T1000 (cell line): ENCODE measurements around the gene VAV2.

Experiments
- DNase-seq: peaks from one replicate; lab custom pipeline; 2025; ENCODE audit warnings: mixed read lengths; lab: John Stamatoyannopoulos, UW

Gene VAV2

GRCh38 chr9:133726401-133727276, 265.5 kb downstream of the VAV2 start:
- peak; percentile 41 for DNase-seq

- no peak for DNase-seq
Measured at GRCh38 chr9:133725886-133726285, 266.2 kb downstream of the VAV2 start.

DNA sequence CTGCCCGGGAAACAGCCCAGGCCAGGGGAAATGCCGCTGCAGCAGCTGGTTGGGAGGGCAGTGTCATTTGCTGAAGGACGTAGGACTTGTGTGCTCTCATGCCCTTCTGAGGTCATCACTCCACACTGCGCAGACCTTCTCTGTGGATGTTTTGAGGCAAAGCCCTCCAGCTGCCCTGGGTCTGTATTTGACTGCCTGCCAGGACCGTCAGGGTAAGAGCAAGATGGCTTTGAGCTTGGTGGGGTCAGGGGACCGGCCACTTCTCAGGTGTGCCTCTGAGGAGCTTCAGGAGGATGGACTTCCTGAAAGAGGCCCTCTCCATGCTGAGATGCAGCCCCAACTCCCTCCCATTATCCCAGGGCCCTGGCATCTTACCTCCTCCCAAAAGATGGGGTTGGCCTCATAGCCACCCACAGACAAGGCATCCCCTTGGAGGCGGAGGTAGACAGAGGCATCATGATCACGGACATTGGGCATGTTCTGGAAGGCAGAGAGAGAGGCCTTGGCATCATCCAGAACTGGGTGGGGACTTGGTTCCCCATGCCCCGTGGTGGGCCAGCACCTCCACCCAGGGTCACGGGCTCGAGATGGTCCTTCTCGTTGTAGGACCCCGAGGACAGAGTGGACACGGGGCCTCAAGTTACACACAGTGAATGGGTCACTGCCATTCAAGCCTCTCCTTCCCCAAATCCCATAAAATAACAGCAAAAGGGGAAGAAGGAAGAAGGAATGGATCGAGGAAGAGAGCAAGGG, 273.4 kb downstream of the VAV2 start:
- no peak for DNase-seq

- no peak for DNase-seq
Measured at GRCh38 chr9:133717113-133718031, 274.8 kb downstream of the VAV2 start.

DNA sequence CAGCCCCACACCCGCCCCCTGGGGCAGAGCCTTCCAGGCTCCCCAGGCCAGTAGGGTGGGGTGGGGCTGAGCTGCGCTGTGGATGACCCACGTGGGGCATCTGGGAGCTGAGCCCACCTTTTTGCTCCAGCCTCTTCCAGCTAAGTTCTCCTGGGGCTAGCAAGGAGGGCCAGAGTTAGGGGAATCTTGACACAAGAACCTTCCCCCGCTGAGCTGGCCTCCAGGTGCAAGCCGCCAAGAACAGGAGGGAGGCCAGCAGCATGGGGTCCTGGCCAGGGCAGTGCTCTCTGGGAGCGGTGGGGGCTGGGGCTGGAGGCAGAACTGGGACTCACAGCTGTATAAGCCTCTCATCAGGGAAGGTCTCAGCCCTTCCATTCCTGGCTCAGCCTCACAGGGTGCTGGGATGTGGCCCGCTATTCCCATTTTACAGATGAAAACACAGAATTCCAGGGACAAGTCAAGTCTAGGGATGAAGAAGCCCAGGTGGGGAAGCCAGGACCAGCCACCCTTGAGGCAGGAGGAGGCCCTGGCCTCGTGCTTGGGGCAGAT, 275.5 kb downstream of the VAV2 start:
- DNase-seq: no peak

DNA sequence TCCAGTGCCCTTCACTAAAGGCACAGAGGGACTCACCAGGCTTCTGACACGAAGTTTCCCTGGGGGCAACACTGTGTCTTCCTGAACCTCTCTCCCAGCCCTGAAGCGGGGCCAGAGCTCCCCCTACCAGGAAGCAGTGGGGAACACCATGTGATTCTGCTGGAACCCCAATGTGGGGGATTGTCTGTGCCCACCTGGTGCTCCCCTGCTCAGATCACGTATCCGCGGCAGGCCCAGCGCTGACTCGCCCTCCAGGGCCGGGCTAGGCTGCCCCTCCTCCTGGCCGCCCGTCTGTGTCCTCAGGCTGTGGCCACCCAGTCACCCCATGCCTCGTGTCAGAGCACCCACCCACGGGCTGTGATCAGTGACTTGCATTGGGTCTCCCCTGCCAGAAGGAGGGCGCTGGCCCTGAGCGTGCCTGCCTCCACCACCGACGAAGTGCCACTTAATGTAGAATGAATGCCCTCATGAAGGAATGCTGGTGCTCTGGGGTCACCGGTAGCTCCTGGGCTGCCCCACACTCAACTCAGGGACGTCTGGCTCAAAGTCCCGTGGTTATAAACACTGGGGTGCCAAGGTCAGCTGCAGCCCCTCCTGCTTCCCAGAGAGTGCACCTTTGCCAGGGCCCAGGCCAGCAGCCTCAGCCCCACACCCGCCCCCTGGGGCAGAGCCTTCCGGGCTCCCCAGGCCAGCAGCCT, 276.1 kb downstream of the VAV2 start:
- DNase-seq: peak; percentile 65

GRCh38 chr9:133715295-133715865, 276.7 kb downstream of the VAV2 start:
- DNase-seq: peak; percentile 86

DNA sequence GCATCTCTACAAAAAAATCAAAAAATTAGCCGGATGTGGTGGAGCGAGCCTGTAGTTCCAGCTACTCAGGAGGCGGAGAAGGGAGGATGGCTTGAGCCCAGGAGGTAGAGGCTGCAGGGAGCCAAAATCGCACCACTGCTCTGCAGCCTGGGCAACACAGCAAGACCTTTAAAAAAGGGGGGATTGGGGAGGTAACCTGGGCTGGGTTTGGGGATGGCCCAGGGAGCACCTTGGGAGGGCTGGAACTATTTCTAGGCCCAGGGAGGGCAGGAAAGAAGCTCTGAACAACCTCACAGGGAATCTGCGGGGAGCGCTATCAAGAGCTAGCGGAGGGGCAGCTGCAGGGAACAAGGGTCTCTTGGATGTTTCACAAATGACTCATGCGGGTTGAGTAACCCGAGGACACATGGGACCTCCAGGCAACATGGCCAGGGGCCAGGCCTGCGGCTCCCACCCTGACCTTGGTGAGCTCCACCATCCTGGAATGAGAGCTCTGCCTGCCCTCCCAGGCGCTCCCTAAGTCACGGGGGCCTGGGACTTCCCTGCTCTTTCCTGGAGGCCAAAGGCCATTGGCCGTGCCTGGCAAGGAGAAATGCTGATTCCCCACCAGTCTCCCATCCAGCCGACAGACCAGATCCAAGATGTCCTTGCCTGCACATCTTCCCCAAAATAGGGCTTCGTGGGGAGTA, 277.4 kb downstream of the VAV2 start:
- peak; percentile 91 for DNase-seq

DNA sequence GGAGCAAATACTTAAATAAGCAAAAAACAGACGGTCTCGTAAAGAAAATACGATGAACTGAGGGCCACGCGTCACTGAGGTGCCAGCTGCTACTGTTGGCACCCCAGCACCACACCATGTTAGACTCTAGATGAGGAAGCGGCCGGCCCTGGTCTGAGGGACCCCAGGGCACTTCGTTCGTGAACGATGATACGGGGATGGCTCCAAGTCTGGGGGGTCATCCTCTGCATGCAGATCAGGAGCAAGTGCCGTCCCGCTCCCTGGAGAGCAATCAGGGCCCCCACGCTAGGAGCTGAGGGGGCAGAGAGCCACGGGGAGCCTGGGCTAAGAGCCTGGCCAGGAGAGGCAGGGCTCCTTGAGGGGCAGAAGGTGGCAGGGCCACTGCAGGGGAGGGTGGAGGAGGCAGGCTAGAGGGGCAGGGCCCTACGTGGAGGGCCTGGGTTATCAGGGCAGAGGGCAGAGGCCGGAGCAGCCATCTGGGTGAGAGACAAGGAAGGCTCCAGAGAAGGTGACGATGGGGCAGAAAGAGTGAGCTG, 278.1 kb downstream of the VAV2 start:
- no peak for DNase-seq

DNA sequence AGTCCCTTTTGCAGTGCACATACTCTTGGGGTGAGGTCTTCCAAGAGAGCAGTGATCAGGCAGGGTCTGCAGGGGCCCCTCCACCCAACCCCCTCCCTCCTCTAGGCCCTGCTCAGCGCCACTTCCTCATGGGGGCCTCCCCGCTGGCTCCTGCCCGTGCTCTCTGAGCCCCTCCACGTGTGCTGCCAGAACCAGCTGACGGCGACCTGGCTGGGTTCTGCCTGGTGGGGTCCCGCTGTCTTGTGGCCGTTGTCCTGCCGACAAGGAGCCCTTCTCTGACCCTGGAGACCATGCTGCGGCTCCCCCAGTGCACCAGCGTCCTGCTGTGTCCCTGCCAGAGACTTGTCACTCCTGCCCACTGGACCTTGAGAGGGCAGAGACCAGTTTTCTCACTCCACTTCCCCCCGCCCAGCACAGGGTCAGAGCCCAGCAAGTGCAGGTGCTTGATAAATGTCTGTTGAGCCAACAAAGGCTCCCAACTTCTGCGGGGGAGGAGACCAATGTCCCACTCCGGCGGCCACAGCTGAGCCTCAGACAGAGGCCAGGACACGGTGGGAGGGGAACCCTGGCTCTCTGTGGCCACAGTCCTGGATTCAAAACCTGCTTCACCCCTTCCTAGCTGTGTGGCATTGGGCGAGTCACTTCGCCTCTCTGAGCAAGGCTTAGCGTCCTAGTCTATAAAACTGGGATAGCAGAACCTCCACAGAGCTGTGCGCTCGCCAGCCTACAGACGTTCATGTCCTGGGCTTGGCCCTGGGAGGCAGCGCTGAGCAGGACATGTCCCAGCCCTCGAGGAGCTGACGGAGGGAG, 278.8 kb downstream of the VAV2 start:
- no peak for DNase-seq

DNA sequence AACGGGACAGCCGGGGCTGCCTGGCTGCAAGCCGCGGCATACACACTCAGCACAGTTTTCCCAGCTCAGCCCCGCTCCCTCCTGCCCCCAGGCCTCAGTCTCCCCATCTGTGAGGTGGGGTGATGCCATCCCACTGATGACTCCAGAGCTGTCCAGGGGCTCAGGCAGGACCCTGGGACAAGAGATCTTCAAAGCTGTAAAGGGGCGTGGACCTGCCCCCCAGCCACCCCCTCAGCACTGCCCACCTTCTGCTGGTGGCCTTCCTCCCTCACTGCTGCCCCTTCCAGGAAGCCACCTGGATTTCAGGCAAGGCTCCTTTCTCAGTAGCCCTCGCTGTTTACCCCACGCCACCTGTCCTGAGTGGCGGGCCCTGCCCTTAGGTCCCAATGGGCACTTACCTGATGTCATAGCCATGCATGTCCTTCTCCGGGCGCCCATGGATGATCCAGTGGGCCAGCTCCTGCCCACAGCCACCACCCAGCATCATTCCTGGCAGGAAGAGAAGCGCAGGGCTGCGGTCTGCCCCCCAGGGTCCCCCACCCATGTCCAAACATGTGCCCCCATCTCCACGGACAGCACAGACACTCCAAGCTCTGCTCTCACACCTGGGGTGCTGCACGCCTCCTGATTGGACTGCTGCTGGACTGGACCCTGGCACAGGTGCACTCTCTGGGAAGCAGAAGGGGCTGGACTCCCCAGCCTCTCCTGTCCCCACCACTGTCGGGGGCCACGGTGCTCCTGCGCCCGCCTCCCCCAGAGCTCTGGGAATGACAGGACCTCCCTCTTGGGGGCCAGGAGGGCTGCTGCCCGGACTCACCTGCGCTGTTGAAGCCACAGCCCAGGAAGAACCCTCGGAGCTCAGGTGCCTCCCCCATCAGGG, 279.7 kb downstream of the VAV2 start:
- DNase-seq: no peak
